Glutamatergic neuron (in vitro differentiated cells): ENCODE data around the gene CST11. TPM values are rescaled to one million over a fixed set of nuclear protein-coding genes. Genes with fewer than 3 reads are reported as not detected.

ENCODE experiments used
- DNase-seq: peaks from one replicate; pipeline ENCODE4 v3.0.0; 2022
- H3K27ac Mint-ChIP-seq: one replicate; pipeline ENCODE4 v1.8.0; 2020; ENCODE audit warnings: mild to moderate bottlenecking, mixed read lengths, inconsistent platforms; ENCODE audit not compliant: unreplicated experiment
- H3K27me3 Mint-ChIP-seq: one replicate; pipeline ENCODE4 v1.8.0; 2020; ENCODE audit warnings: mild to moderate bottlenecking, moderate library complexity, mixed read lengths, inconsistent platforms; ENCODE audit not compliant: unreplicated experiment
- H3K36me3 Mint-ChIP-seq: one replicate; pipeline ENCODE4 v1.8.0; 2020; ENCODE audit warnings: mild to moderate bottlenecking, mixed read lengths, inconsistent platforms; ENCODE audit not compliant: unreplicated experiment
- H3K4me1 Mint-ChIP-seq: one replicate; pipeline ENCODE4 v1.8.0; 2020; ENCODE audit warnings: mild to moderate bottlenecking, low read depth, mixed read lengths, inconsistent platforms; ENCODE audit not compliant: unreplicated experiment
- H3K4me3 Mint-ChIP-seq: one replicate; pipeline ENCODE4 v1.8.0; 2020; ENCODE audit warnings: mild to moderate bottlenecking, mixed read lengths, inconsistent platforms; ENCODE audit not compliant: unreplicated experiment
- H3K9me3 Mint-ChIP-seq: one replicate; pipeline ENCODE4 v1.8.0; 2020; ENCODE audit warnings: mild to moderate bottlenecking, moderate library complexity, mixed read lengths, inconsistent platforms; ENCODE audit not compliant: unreplicated experiment
- total RNA-seq: library from RNA; stranded (reverse); fragmentation: NEBNext Ultra II Directional; extraction: Animal tissue kit (Norgen Biotek cat#: 25700); gene quantifications from one replicate; pipeline ENCODE4 v1.2.1, GENCODE V29; 2021; ENCODE audit not compliant: unreplicated experiment
- TF ChIP-seq, protein P1 (sequence below): fragments of 200-600 bp; sonication (generic); IDR thresholded peaks from one replicate; pipeline ENCODE4 v1.5.0; 2021; ENCODE audit not compliant: partially characterized antibody, unreplicated experiment

CST11 gene
- total RNA-seq, 1 donor from 2014 or later = not detected

- no peak for DNase-seq
- Mint-ChIP-seq H3K36me3 (no peaks in the 10 kb centered on the region), H3K27ac (no peak overlapping the region), H3K9me3 (no peaks in the 10 kb centered on the region), H3K27me3 (peaks cover 4% of the 10 kb centered on the region), H3K4me1 (no peaks in the 10 kb centered on the region), H3K4me3 (no peak overlapping the region)
- TF ChIP-seq, protein P1, sequence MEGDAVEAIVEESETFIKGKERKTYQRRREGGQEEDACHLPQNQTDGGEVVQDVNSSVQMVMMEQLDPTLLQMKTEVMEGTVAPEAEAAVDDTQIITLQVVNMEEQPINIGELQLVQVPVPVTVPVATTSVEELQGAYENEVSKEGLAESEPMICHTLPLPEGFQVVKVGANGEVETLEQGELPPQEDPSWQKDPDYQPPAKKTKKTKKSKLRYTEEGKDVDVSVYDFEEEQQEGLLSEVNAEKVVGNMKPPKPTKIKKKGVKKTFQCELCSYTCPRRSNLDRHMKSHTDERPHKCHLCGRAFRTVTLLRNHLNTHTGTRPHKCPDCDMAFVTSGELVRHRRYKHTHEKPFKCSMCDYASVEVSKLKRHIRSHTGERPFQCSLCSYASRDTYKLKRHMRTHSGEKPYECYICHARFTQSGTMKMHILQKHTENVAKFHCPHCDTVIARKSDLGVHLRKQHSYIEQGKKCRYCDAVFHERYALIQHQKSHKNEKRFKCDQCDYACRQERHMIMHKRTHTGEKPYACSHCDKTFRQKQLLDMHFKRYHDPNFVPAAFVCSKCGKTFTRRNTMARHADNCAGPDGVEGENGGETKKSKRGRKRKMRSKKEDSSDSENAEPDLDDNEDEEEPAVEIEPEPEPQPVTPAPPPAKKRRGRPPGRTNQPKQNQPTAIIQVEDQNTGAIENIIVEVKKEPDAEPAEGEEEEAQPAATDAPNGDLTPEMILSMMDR = no peak
Measured at GRCh38 chr20:23461180-23461579, 8.5 kb upstream of the CST11 start.

DNA sequence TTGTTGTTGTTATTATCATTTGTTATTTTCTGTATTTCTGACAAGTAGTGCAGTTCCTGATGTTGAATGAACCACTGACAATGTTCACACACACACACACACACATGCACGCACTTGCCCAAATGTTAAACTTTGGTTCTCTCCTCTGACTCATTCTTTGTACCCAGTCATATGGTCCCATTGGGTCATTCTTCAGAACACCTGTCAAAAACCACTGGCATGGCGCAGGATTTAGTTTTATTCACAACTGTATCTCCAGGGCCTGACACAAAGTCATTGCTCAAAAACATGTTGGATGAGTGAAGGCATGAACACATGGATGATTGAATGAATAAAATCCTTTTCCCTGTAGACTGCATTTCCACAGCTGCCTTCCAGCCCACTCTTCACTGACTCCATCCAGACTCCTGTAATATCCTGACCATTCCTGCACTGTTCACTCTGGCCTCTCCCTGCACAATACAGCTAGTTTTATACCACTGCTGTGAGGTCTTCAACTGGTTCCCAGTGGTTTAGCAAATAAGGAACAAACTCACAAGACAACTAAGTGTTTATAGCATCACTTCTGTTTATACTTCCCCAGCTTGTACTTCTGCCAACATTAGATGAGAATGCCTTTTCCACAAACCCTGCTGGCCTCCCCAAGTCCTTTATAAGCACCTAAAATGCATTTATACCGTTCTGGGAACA is 6.9 kb upstream of the CST11 start:
- no peak overlapping the region for H3K27ac Mint-ChIP-seq
- no peaks in the 10 kb centered on the region for H3K36me3 Mint-ChIP-seq
- no peaks in the 10 kb centered on the region for H3K9me3 Mint-ChIP-seq
- no peak for DNase-seq
- H3K27me3 Mint-ChIP-seq = peaks cover 6% of the 10 kb centered on the region
- TF ChIP-seq, protein P1 = no peak
- H3K4me1 Mint-ChIP-seq = no peaks in the 10 kb centered on the region
- no peak overlapping the region for H3K4me3 Mint-ChIP-seq

- TF ChIP-seq, protein P1 = no peak
- no peak for DNase-seq
- H3K4me3 Mint-ChIP-seq = no peak overlapping the region
- H3K9me3 Mint-ChIP-seq = no peaks in the 10 kb centered on the region
- H3K36me3 Mint-ChIP-seq = no peaks in the 10 kb centered on the region
- H3K27me3 Mint-ChIP-seq = peaks cover 5% of the 10 kb centered on the region
- H3K27ac Mint-ChIP-seq = no peak overlapping the region
- H3K4me1 Mint-ChIP-seq = no peaks in the 10 kb centered on the region
Measured at GRCh38 chr20:23456873-23457272, 4.2 kb upstream of the CST11 start.

DNA sequence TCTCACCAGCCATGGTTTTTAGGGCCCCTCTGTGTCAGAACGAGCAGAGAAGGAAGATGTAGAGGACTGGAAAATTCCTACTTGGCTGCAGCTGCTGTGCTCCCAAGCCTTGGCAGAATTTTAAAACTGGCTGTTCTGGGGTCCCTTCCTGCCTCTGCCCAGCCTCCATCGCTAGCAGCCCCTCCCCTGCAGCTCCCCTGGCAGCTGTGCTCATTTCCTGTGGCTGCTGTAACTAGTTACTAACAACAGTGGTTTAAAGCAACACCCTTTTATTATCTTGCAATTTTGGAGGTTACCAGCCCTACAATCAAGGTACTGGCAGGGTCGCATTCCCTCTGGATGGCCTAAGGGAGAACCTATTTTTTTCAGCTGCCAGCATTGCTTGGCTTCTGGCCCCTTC is 3.7 kb upstream of the CST11 start:
- Mint-ChIP-seq H3K9me3 (no peaks in the 10 kb centered on the region), H3K27ac (no peak overlapping the region), H3K4me3 (no peak overlapping the region), H3K27me3 (peaks cover 5% of the 10 kb centered on the region), H3K36me3 (no peaks in the 10 kb centered on the region), H3K4me1 (no peaks in the 10 kb centered on the region)
- TF ChIP-seq, protein P1 = no peak
- no peak for DNase-seq

- Mint-ChIP-seq H3K4me3 (no peak overlapping the region), H3K27ac (no peak overlapping the region), H3K9me3 (no peaks in the 10 kb centered on the region), H3K36me3 (no peaks in the 10 kb centered on the region), H3K4me1 (no peaks in the 10 kb centered on the region), H3K27me3 (peaks cover 8% of the 10 kb centered on the region)
- no peak for DNase-seq
- TF ChIP-seq, protein P1 = no peak
Measured at GRCh38 chr20:23455639-23456038, 3.0 kb upstream of the CST11 start.
